HG03097 (cell line): Measurements from ENCODE around the gene HSD11B1.

Source experiments
- ATAC-seq: cut with Tn5 transposase; IDR thresholded peaks from one replicate; pipeline ENCODE4 v1.9.1; 2021; ENCODE audit not compliant: unreplicated experiment, low FRiP score

The HSD11B1 gene

DNA sequence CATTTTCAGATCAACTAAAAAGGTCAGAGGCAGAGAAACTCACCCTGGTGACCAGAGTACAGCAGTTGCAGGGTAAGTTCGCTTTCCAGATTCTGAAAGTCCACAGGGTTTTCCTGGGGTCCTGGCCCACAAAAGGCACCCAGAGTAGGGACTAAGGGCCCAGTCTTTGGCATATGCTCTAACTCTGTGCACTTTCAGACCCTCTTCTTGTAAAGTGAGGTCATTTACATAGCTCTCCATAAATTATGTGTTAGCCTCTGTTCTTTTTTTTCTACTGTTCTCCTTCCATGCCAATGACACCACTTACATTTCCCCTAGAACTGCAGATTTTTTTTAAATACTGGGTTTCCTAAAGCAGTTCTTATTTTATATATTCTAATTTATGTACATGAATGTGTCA, 73.5 kb downstream of the HSD11B1 start:
- no peak for ATAC-seq

DNA sequence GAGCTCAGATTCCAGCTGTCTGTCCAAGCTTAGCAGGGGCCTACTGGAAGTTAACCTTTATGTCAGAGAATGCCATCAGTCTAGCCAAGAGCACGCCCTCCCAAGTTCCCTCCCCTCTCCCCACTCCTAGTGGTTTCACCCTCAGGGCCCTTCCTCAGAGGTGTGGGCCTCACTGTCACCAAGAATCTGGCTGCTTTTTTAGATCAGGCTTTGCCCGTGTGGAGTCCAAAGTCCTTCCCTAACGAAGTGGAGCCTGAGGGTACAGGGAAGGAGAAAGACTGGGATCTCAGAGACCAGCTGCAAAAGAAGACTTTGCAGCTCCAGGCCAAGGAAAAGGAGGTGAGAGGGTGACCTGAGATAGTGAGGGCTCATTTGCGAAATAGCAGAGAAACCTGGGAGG, 75.6 kb downstream of the HSD11B1 start:
- ATAC-seq: no peak

- ATAC-seq: no peak
Measured at GRCh38 chr1:209783386-209783785, 78.7 kb downstream of the HSD11B1 start.
